OCI-LY3 (cell line): ENCODE results near the gene IL17B.
"Not testable (repeated sequence)": the region's sequence is repeated elsewhere in the genome, so short reads cannot be mapped to it uniquely, and the experiment has no call there.

Source experiments
- CTCF ChIP-seq: fragments of 200-600, 300-600 bp; sonication (generic); IDR thresholded peaks from 2 replicates; pipeline ENCODE4 v1.5.1; 2014; ENCODE audit warnings: antibody characterized with exemption, low read length, low read depth
- EZH2phosphoT487 ChIP-seq: fragments of 200-600 bp; shearing (Covaris generic); IDR thresholded peaks from 2 replicates; pipeline ENCODE4 v1.6.1; 2018; ENCODE audit warnings: antibody characterized with exemption, mixed run types, low read depth

GRCh38 chr5:149394996-149395395 is 15.9 kb upstream of the IL17B start:
- TF ChIP-seq CTCF, EZH2phosphoT487: not testable (repeated sequence)
